HepG2 (cell line): ENCODE results near the gene TAF1D. TPM values are rescaled to one million over a fixed set of nuclear protein-coding genes. Genes with fewer than 3 reads are reported as not detected.

Experiments
- ATAC-seq: fragments of 200-7000 bp; cut with Tn5 transposase; 3 replicates; pipeline ENCODE4 v1.9.1; 2020; ENCODE audit warnings: mild to moderate bottlenecking, moderate library complexity
- BruUV-seq: library from RNA; stranded (reverse); fragments of 400-500 nt; replicated peaks from 2 replicates; lab custom pipeline; 2021; lab: Mats Ljungman, UMichigan
- CTCF ChIA-PET: fragments of 300-600 bp; formaldehyde crosslinking; extraction: SDS; loops from one replicate; lab custom pipeline; 2021; ENCODE audit warnings: low total read pairs, inconsistent platforms, low intra/inter-chr PET ratio; lab: Yijun Ruan, JAX
- POLR2A ChIA-PET: fragments of 350-600 bp; sonication (Branson Sonifier 250); formaldehyde crosslinking; loops from one replicate; lab custom pipeline; 2020; ENCODE audit warnings: antibody characterized with exemption, inconsistent platforms; lab: Yijun Ruan, JAX
- DNase-seq: peaks from one replicate; pipeline ENCODE4 v3.0.0-alpha.2; 2015; ENCODE audit warnings: low spot score
- FAIRE-seq: peaks from 3 replicates; lab custom pipeline; 2011; peaks lifted over from hg19 to GRCh38; lab: Jason Lieb, UNC
- H2AFZ ChIP-seq: one replicate; pipeline ENCODE4 v1.6.1; 2011; ENCODE audit warnings: low read length, inconsistent platforms
- H3K27ac ChIP-seq: fragments of 300-600 bp; 3 replicates; pipeline ENCODE4 v1.8.0; 2011; ENCODE audit warnings: mixed run types, mild to moderate bottlenecking, mixed read lengths, low read length, inconsistent platforms; ENCODE audit not compliant: insufficient read depth; ENCODE audit errors: extremely low read length
- H3K27me3 ChIP-seq, 2 experiments: fragments of 200-600 bp in 1 of 2; 2 replicates in 1 of 2; 3 replicates in 1 of 2; pipeline versions ENCODE4 v1.6.0 to v1.8.0; 2011; ENCODE audit warnings: low read length in 2 of 2, mild to moderate bottlenecking in 2 of 2, moderate library complexity in 2 of 2, inconsistent platforms in 1 of 2; ENCODE audit not compliant: insufficient read depth in 2 of 2, control insufficient read depth in 1 of 2
- H3K36me3 ChIP-seq, 2 experiments: fragments of 200-600 bp in 1 of 2; replicated peaks in 1 of 2; 2 replicates in 1 of 2; 3 replicates in 1 of 2; pipeline versions ENCODE4 v1.5.1 to v1.8.0; 2011; ENCODE audit warnings: low read length in 2 of 2, inconsistent platforms in 1 of 2; ENCODE audit not compliant: insufficient read depth in 2 of 2, control insufficient read depth in 1 of 2
- H3K4me1 ChIP-seq: 2 replicates; pipeline ENCODE4 v1.5.1; 2012; ENCODE audit warnings: low read length, inconsistent platforms; ENCODE audit not compliant: insufficient read depth
- H3K4me2 ChIP-seq: 2 replicates; pipeline ENCODE4 v1.6.0; 2011; ENCODE audit warnings: low read depth, low read length, inconsistent platforms
- H3K4me3 ChIP-seq, 3 experiments: fragments of 200-600 bp in 1 of 3; sonication (generic), shearing (Covaris generic) in 1 of 3; replicated peaks in 1 of 3; 2 replicates each; pipeline ENCODE4 v1.5.1; 2011 to 2016; ENCODE audit warnings: low read length in 3 of 3, inconsistent platforms in 2 of 3, low read depth in 2 of 3, mild to moderate bottlenecking in 2 of 3, control low read depth in 1 of 3, mixed read lengths in 1 of 3; ENCODE audit not compliant: insufficient read depth in 1 of 3
- H3K79me2 ChIP-seq: one replicate; pipeline ENCODE4 v1.6.1; 2011; ENCODE audit warnings: low read length, inconsistent platforms; ENCODE audit not compliant: insufficient read depth
- H3K9ac ChIP-seq: 2 replicates; pipeline ENCODE4 v1.6.0; 2011; ENCODE audit warnings: mild to moderate bottlenecking, low read depth, low read length, inconsistent platforms; ENCODE audit not compliant: insufficient read depth
- H3K9me3 ChIP-seq: 2 replicates; pipeline ENCODE4 v1.5.1; 2012; ENCODE audit warnings: mild to moderate bottlenecking, low read length
- H4K20me1 ChIP-seq: 2 replicates; pipeline ENCODE4 v1.6.0; 2011; ENCODE audit warnings: inconsistent platforms, mild to moderate bottlenecking, low read length, moderate library complexity; ENCODE audit not compliant: insufficient read depth
- CCDC6 ChIP-seq: sonication (generic); formaldehyde crosslinking; IDR thresholded peaks from 2 replicates; pipeline ENCODE4 v1.8.1; 2022; ENCODE audit warnings: mild to moderate bottlenecking, missing genetic modification reagents, moderate library complexity
- FOXP1 ChIP-seq, 2 experiments: fragments of 450-650 bp in 1 of 2; IDR thresholded peaks; 2 replicates each; pipeline ENCODE4 v1.6.1; 2017 to 2018; ENCODE audit warnings: antibody characterized with exemption in 1 of 2
- SPEN ChIP-seq: sonication (generic); formaldehyde crosslinking; IDR thresholded peaks from 2 replicates; pipeline ENCODE4 v1.5.1; 2020; ENCODE audit warnings: low read depth, mild to moderate bottlenecking, missing genetic modification reagents
- ZNF264 ChIP-seq: sonication (generic); formaldehyde crosslinking; IDR thresholded peaks from 2 replicates; pipeline ENCODE4 v1.4.0; 2020; ENCODE audit warnings: missing genetic modification reagents
- WGBS: methylation state at CpG from one replicate; pipeline ENCODE4 v1.1.6; 2017; ENCODE audit warnings: low lambda C conversion rate; 5-methylcytosine and 5-hydroxymethylcytosine counted together
- in situ Hi-C: cut with HindIII; loops from 2 replicates; pipeline ENCODE4 v1.10.0; 2017; ENCODE audit warnings: low pct_unique_long_range_greater_than_20kb; ENCODE audit not compliant: extremely low pct_ligation_motif_present
- intact Hi-C: fragments of 100-400 bp; cut with micrococcal nuclease; formaldehyde crosslinking; loops from one replicate; pipeline ENCODE4 v1.10.0; 2022; ENCODE audit not compliant: unreplicated experiment
- polyA plus RNA-seq, 8 experiments: library from polyadenylated mRNA; depleted of rRNA in 3 of 8; stranded (reverse) in 7 of 8; unstranded in 1 of 8; fragments of >200 nt; fragmentation: Illumina TruSeq in 4 of 8; extraction: Trizol in 4 of 8; gene quantifications; 2 replicates each; pipeline versions ENCODE4 v1.2.1 to v1.2.3, GENCODE V29; 2011 to 2016; ENCODE audit warnings: low read depth in 4 of 8, missing spikeins in 1 of 8, mixed read lengths in 1 of 8; ENCODE audit not compliant: insufficient read depth in 1 of 8
- total RNA-seq, 5 experiments: library from RNA; depleted of rRNA; stranded (reverse); fragments of >200 nt; fragmentation: Illumina TruSeq; extraction: Trizol; gene quantifications; 2 replicates each; pipeline ENCODE4 v1.2.3, GENCODE V29; 2016; ENCODE audit warnings: low read depth in 1 of 5

Gene TAF1D
- total and polyA plus RNA-seq, 2 of the 13 experiments (the other 11 are each of a cell fraction or from before 2014, with no cell fraction given), result 132 to 207 TPM

DNA sequence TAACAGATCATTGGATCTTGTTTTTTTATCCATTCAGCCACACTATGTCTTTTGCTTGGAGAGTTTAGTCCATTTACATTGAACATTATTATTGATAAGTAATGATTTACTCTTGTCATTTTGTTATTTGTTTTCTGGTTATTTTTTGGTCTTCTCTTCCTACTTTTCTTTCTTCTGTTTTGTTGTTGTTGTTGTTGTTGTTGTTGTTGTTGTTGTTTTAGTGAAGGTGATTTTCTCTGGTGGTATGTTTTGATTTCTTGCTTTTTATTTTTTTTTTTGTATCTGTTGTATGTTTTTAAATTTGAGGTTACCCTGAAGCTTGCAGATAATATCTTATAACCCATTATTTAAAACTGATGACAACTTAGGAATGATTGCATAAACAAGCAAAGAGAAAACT, 28.6 kb downstream of the TAF1D start:
- FAIRE-seq, result no peak
- POLR2A ChIA-PET, result interaction anchor here (1.3 kb wide), 1 partner anchor 29 kb away, joined by 3 read pairs; the partner anchor contains the start of genes C11orf54 and TAF1D
- intact Hi-C loops, result no loop called here

DNA sequence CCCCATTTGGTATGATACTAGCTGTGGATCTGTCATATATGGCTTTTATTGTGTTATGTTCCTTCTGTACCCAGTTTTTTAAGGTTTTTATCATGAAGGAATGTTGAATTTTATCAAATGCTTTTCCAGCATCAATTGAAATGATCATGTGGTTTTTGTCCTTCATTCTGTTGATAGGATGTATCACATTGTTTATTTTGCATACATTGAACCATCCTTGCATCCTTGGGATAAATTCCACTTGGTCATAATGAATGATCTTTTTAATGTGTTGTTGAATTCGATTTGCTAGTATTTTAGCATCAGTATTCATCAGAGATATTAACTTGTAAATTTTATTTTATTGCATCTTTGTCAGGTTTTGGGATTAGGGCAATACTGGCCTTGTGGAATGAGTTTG, 31.1 kb downstream of the TAF1D start:
- Histone ChIP-seq H2AFZ (no peak overlapping the region), H3K9me3 (peaks cover 17% of the 10 kb centered on the region; the same call in 1 of the 2 replicates), H3K4me2 (no peak overlapping the region), H3K27ac (no peak overlapping the region)
- no peak for DNase-seq
- in situ Hi-C loops, result no loop called here
- WGBS, result 81% methylated on average over 1 of the region's 1 CpG
- CTCF ChIA-PET, result no interaction called here
- TF ChIP-seq ZNF264 (CRISPR knock-in tag) (no peak), CCDC6 (CRISPR knock-in tag) (no peak)
- TF ChIP-seq, all 625 proteins: peak for 0
- FAIRE-seq, result no peak
- BruUV-seq, result no TSS peak
- no peaks in the 10 kb centered on the region for H3K4me1 ChIP-seq
- no peak overlapping the region for H3K4me3 ChIP-seq
- POLR2A ChIA-PET, result interaction anchor here (1.0 kb wide), 1 partner anchor 31 kb away, joined by 4 read pairs; the partner anchor contains the start of genes C11orf54 and TAF1D
- H3K36me3 ChIP-seq, result peaks cover 10 to 50% of the 10 kb centered on the region in 2 experiments
- no peaks in the 10 kb centered on the region for H4K20me1 ChIP-seq
- intact Hi-C loops, result no loop called here
- H3K27me3 ChIP-seq, result no peaks in the 10 kb centered on the region
- ATAC-seq, result no peak
- peaks cover 1% of the 10 kb centered on the region for H3K79me2 ChIP-seq
- no peak overlapping the region for H3K9ac ChIP-seq

More for the DNA sequence above, 28.6 kb downstream of the TAF1D start:
- in situ Hi-C loops, result no loop called here
- no peak overlapping the region for H3K27ac ChIP-seq
- DNase-seq, result no peak
- no peak overlapping the region for H2AFZ ChIP-seq
- H3K4me2 ChIP-seq, result no peak overlapping the region
- no peak overlapping the region for H3K4me3 ChIP-seq
- H3K27me3 ChIP-seq, result no peaks in the 10 kb centered on the region
- TF ChIP-seq SPEN (no peak), FOXP1 (IDR thresholded peaks at IDR 0.05) (peak; percentile 92), FOXP1 (CRISPR knock-in tag; IDR thresholded peaks at IDR 0.05) (no peak)
- TF ChIP-seq, all 625 proteins: peak for 1
- Histone ChIP-seq H3K79me2 (peaks cover 1% of the 10 kb centered on the region), H3K36me3 (peaks cover 8 to 55% of the 10 kb centered on the region in 2 experiments), H3K9ac (no peak overlapping the region), H4K20me1 (no peaks in the 10 kb centered on the region), H3K4me1 (no peaks in the 10 kb centered on the region), H3K9me3 (peaks cover 17% of the 10 kb centered on the region; the same call in 1 of the 2 replicates)
- CTCF ChIA-PET, result no interaction called here
- no peak for ATAC-seq
- BruUV-seq, result no TSS peak
